NB4 (cell line): ENCODE results near the gene MROH2A.
A peak's percentile ranks its signal among the peaks of the same experiment; 100 is the strongest.

Experiments
- DNase-seq: peaks from one replicate; pipeline ENCODE4 v3.0.0; 2010; ENCODE audit warnings: low read depth
- H3K4me3 ChIP-seq: one replicate; pipeline ENCODE4 v1.5.1; 2011; ENCODE audit warnings: mild to moderate bottlenecking, low read depth, low read length, moderate library complexity
- MYC ChIP-seq: IDR thresholded peaks from 2 replicates; pipeline ENCODE4 v1.6.1; 2011; ENCODE audit warnings: low read depth, low read length
- POLR2A ChIP-seq: IDR thresholded peaks from 2 replicates; pipeline ENCODE4 v1.6.1; 2011; ENCODE audit warnings: mild to moderate bottlenecking; ENCODE audit not compliant: insufficient read length; ENCODE audit errors: extremely low read depth
- TF ChIP-seq, protein P1 (sequence below): IDR thresholded peaks from 2 replicates; pipeline ENCODE4 v1.6.1; 2011; ENCODE audit warnings: low read depth, low read length
- TF ChIP-seq, protein P2 (sequence below): IDR thresholded peaks from one replicate; pipeline ENCODE4 v1.5.1; 2012; ENCODE audit warnings: low read depth, low read length

The MROH2A gene

DNA sequence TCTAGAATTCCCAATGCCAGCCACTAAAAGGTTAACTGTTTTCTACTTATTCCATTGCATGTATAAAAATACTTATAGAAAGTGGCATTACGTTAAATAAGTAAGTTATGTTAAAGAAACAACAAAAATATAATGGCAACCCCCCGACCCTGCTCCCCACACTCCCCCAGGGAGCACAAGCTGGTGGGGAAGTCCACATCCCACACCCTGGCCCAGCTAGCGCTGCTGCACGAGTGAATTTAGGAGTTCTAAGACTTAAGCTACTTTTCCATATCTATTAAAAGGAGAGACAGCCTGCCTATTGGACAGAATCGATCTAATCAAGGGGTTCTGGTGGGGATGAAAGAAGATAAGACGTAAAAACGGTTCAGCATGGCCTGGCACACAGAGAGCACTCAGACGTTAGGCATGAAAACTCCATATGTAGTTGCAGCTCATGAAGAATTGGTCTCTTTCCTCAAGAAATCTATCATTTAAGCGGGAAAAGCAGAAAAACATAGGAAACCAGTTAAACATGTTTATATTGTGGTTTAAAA, 59.6 kb downstream of the MROH2A start:
- no peak for TF ChIP-seq POLR2A
- TF ChIP-seq, protein P1, sequence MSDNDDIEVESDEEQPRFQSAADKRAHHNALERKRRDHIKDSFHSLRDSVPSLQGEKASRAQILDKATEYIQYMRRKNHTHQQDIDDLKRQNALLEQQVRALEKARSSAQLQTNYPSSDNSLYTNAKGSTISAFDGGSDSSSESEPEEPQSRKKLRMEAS: no peak
- no peak for TF ChIP-seq MYC
- TF ChIP-seq, protein P2, sequence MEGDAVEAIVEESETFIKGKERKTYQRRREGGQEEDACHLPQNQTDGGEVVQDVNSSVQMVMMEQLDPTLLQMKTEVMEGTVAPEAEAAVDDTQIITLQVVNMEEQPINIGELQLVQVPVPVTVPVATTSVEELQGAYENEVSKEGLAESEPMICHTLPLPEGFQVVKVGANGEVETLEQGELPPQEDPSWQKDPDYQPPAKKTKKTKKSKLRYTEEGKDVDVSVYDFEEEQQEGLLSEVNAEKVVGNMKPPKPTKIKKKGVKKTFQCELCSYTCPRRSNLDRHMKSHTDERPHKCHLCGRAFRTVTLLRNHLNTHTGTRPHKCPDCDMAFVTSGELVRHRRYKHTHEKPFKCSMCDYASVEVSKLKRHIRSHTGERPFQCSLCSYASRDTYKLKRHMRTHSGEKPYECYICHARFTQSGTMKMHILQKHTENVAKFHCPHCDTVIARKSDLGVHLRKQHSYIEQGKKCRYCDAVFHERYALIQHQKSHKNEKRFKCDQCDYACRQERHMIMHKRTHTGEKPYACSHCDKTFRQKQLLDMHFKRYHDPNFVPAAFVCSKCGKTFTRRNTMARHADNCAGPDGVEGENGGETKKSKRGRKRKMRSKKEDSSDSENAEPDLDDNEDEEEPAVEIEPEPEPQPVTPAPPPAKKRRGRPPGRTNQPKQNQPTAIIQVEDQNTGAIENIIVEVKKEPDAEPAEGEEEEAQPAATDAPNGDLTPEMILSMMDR: no peak
- H3K4me3 ChIP-seq: no peak overlapping the region
- no peak for DNase-seq

DNA sequence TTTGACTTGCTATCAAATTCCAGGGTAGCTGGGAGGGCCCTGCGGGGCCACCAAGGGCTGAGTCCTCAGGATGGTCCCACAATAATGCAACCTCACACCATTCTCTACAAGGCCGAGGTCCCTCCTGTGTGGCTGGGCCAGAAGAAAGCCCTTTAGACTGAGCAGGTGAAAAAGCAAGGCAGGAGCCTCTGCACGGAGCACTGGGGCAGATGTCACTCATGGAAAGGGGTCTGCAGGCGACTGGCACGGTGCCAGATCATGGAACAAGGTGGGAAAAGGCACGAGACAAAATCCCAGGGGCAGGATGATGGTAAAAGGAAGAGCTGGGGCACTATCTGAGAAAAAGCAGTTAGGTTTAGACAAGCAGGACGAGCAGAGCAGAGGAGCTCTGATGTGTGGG, 60.1 kb downstream of the MROH2A start:
- DNase-seq: no peak
- TF ChIP-seq, protein P2: no peak
- TF ChIP-seq, protein P1: no peak
- TF ChIP-seq MYC (no peak), POLR2A (no peak)
- H3K4me3 ChIP-seq: peak overlapping the region; percentile 8

DNA sequence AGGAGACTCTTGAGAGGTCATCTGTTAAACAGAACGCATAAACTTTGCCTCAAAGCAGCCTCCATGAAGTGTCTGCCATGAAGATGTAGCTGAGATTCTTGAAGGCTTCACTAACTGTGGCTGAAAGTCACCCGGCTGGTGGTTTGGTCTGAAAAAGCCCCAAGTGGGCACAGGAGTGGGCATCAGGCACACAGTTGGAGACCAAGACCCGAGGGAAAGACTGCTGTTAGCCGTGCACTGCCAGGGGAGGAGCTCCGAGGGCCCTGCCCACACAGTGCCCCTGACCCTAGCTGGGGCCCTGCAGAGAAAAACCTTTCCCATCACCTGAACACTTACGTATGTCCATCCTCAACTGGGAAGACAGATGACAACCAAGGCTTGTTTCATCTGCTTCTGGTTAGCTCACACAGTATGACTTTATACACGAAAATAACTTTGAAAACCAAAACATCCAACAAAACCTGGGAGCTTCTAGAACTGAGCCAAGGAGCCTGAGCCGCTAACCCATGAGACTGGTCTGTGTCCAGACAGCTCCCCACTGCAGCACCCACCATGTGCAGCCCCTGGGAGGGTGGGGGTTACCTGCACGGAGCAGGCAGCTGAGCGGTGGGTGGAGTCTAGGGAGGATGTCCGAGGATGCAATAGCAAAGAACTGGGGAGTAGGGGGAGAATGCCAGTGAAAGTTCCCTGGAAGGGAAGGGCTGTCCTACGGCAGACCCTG, 60.8 kb downstream of the MROH2A start:
- TF ChIP-seq, protein P1: no peak
- no peak for TF ChIP-seq POLR2A
- no peak for TF ChIP-seq MYC
- TF ChIP-seq, protein P2: no peak
- no peak for DNase-seq
- H3K4me3 ChIP-seq: peak overlapping the region; percentile 9

DNA sequence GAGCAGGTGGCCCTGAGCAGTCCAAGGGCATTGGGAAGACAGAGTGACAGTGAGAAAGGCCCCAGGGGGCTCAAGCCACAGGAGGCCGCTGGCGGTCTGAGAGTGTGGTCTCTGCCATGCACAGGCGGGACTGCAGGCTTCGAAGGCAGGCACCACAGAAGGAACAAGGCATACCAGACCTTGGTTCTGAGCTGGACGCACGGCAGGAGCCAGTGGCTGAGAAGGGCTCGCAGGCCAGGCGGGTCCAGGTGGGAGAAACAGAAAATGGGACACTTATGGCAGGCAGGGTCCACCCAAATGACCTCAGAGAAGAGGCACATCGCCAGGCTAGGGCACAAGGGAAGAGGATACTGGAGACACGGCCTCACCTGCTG, 61.3 kb downstream of the MROH2A start:
- H3K4me3 ChIP-seq: peak overlapping the region; percentile 9
- TF ChIP-seq, protein P2: no peak
- TF ChIP-seq, protein P1: no peak
- no peak for TF ChIP-seq POLR2A
- TF ChIP-seq MYC: no peak
- DNase-seq: no peak

DNA sequence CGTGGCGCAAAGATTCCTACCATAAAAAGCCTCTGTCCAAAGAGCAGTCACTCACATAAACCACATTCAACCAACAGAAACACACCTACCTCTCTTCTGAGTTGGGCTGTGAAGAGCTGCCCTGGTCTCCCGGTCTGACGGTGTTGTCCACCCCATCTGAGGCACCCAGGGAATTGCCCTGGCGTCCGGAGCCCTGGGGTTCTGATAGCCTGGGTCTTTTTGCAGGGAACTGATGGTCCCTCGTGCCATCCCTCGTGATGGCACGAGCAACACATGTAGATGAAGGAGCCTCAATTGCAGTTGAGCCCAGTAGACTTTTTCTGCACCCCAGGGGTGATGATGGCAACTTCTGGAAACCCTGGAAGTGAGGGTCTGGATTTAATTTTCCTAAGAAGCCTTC, 62.4 kb downstream of the MROH2A start:
- no peak for DNase-seq
- H3K4me3 ChIP-seq: no peak overlapping the region
- no peak for TF ChIP-seq MYC
- TF ChIP-seq, protein P1: no peak
- no peak for TF ChIP-seq POLR2A
- TF ChIP-seq, protein P2: no peak
